Kasumi-1 (cell line): ENCODE results near the gene MED16.
A peak's percentile ranks its signal among the peaks of the same experiment; 100 is the strongest.

Source experiments
- DNase-seq, 2 experiments: peaks; one replicate each; lab custom pipeline; 2025; lab: John Stamatoyannopoulos, UW

Gene MED16

DNA sequence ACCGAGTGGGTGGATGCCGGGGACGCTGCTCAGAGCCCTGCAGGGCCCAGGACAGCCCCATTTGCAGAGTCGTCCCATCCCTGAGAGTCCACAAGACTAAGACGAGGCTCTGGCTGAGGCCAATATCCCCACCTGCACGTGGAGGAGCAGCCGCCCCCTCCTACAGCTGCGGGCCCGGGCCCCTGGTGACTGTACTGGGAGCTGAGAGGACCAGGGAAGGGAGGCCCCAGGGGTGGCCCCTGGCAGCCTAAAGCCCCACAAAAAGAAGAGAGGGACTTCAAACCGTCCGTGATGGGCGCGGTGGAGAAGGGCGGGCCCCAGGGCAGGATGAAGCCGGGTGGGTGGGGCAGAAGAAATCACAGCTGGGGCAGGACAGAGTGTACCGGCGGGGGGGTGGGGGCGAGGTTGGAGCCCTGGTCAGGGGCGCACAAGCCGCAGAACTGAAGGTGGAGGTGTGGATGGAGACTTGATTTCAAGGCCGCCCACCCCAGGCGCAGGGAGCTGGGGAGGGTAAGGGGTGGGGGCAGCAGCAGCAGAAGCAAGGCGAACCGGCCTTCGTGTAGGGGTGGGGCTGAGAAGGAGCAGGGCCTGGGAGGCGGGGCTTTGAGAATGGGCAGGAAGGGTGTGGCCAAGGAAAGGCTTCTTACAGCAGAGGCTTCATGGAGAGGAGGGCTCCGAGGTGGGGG lies 20.6 kb downstream of the MED16 start:
- DNase-seq = no peak

DNA sequence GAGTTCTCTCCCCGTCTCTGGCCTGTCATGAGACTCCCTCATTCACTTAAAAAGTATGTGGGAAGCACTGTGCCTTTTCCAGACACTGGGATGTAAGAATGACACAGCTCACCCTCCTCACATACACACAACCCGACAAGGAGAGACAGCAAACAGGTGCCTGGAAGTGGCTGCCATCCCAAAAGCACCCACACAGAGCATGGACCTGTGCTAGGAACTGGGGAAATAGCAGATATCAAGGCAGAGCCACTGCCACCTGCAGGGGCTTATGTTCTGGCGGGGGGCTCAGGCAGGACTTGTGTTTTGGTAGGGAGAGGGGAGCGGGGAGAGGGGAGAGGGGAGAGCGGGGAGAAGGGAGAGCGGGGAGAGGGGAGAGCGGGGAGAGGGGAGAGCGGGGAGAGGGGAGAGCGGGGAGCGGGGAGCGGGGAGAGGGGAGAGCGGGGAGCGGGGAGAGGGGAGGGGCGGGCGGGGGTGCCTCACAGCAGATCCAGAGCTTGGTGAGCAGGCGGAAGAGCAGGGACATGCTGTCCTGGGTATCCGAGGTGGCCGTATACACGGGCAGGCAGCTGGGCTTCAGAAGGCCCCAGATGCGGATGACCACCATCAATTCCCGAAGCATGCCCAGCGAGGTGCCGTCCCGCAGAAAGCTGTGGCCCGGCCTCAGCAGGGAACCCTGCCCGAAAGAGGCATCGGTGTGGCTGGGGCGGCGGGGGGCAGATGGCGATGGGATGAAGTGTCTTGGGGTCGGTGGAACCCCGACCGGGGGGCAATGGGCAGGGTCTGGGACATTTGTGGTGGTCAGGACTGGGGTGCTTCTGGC lies 21.3 kb downstream of the MED16 start:
- no peak for DNase-seq

DNA sequence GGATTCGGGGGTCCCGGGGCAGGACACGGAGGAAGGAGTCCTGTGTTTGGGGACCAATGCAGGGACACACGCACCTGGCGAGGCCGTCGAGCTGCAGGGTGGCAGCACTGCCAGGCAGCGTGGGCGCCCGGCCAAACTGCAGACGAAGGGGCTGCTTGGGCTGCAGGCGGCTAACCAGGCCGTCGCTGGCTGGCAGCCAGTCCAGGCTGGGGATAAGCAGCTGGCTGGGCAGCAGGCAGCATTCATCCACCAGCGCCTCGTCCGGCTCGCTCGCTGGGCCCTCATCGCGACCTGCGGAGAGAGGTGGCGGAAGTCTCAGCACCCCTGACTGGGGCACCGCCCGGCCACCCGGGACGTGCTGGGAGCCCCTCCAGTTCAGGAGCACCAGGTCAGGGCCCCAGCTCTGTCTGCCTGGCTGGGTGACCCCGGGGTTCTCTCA lies 22.0 kb downstream of the MED16 start:
- no peak for DNase-seq

DNA sequence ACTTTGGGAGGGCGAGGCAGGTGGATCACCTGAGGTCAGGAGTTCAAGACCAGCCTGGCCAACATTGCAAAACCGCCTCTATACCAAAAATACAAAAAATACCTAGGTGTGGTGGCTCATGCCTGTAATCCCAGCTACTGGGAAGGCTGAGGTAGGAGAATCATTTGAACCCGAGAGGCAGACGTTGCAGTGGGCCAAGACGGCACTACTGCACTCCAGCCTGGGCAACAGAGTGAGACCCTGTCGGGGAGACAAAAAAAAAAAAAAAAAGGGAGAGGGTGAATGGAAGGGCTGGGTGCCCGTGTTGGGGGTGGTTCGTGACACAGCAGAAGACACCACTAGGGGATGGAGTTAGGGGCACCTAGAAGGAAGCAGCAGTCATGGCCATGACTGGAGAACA lies 22.7 kb downstream of the MED16 start:
- DNase-seq = no peak

DNA sequence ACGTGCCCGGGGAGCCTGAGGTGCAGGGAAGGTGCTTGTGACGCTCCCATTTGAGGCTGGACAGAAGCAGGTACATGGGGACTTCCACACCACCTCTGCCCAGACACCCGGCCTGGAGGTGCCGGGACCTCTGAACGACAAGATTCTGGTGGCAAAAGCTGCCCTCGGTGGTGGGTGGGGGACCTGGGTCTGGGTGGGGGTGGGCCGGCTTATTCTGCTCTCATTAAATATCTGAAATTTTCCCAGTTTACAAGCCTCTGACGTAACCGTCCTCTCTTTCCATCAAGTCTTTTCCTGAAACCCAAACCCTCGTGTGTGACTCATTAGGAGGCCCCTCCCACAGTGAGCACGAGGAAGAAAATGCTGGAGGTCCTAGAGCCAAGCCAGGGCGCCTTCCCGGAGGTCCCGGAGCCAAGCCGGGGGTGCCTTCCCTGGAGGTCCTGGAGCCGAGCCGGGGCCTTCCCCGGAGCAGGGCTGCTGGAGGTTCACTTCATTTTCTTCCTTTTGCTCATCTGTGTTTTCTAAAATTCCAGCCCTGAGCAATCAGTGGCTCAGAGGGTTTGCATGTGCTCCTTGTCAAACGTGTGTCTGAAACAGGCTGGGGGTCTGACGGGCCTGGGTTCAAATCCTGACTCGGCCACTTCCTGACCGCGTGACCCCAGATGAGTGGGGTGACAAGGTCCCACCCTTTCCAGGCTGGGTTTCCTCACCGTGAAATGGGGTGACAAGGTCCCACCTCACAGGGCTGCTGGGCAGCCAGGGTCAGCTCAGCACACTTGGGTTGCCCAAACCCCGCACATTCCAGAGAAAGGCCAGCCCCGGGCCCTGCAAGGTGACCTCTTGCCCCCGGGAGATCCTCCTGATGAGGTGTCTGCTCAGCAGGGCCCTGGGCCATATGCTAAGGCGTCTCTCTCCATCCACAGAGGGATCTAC lies 23.5 kb downstream of the MED16 start:
- DNase-seq = peak; percentile 19 to 28

DNA sequence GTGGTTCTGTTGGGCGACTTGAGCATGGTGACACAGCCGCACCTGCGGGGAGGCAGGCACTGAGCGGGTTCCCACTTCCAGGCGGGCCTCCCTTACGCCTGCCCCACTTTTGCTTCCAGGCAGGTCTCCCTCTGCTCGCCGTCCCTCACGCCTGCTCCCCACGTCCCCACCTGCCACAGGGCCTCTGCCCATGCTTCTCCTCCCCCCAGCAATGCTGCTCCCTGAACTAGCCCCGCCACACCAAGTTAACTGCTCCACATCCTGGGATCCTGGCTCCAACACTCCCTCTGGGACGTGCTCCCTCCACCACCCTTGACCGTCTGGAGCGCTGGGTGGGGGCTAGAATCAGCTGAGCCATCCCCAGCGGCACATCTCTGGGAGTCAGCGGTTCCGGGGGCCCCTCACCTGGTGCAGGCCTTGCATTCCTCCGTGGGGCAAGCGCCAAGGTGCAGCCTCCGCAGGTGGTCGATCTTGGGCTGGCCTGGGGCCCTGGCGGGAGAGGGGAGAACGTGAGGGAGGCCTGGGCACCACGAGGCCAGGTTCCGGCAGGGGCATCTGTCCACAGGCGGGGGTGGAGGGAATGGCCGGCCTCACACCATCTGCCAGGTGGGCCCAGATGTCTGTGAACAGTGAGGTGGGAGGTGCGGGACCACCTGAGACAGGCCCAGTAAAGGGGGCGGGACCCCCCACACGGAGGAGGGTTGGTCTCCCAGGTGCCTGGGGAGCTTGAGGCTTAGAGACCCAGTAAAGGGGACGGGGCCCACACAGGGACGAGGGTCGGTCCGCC lies 24.3 kb downstream of the MED16 start:
- no peak for DNase-seq

DNA sequence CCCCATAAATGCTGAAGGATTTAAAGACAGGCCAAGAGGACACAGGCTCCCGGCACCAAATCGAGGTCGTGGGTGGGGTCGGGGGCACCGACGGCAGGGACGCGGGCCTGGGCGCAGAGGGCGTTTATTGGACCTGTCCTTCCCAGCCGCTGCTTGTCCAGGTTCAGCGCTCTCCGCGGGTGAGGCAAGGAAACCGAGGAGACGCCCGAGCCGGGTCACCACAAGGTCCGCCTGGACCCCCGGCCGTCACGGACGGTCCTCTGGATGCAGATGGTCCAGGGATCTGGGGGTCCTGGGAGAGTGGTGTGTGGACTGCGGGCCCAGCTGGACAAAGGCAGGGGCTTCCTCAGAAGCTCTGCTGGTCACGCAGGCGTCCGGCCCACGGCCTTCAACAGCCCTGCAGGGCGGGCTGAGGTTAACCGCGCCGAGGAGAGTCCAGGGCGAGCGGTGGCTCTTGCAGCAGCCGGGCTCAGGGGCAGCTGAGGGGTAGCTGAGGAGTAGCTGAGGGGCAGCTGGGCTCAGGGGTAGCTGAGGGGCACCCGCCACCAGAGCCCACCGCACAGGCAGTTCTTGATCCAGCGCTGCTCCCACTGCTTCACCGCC lies 25.0 kb downstream of the MED16 start:
- no peak for DNase-seq

DNA sequence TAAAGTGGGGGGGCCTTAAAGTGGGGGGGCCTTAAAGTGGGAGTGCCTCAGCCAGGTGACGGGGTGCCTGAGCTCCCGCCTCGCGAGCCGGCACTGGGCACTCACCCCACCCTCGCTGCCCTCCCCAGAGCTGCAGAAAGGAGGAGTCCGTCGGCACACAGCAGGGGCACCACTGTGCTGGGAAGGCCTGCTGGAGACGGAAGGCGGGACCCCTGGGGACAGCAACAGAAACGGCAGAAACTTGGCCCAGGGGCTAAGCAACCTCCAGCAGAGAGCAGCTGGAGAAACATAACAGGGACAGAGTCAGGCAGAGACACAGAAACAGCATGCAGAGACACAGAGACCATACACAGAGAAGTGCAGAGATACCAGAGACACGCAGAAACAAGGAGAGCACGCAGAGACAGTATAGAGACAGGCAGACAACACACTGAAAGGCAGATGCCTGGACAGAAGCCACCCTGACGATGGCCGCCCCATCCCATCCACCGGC lies 25.6 kb downstream of the MED16 start:
- no peak for DNase-seq

DNA sequence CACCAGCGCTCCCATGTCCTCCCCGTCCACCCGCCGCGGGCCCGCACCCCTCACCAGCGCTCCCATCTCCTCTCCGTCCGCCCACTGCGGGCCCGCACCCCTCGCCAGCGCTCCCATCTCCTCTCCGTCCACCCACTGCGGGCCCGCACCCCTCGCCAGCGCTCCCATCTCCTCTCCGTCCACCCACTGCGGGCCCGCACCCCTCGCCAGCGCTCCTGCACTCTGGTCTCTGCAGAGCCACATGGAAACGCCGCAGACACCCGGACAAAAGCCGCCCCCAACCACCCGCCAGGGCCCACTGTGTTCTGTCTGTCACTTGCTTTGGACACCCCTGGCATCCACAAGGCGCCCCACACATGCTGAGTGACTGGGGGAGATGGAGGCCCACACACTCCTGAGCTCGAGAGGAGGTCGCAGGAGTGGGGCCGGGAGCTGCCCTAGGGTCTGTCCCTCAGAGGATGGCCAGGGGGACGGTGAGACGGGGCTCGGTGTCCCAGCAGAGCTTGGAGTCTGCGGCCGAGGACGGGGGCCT lies 26.2 kb downstream of the MED16 start:
- no peak for DNase-seq

DNA sequence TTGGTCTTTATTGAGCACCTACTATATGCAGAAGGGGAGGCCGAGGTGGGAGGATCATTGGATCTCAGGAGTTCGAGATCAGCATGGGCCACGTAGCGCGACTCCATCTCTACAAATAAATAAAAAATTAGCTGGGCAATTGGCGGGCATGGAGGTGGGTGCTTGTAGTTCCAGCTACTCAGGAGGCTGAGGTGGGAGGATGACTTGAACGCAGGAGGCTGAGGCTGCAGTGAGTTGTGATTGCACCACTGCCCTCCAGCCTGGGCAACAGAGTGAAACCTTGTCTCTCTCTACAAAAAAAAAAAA lies 29.7 kb downstream of the MED16 start:
- no peak for DNase-seq

DNA sequence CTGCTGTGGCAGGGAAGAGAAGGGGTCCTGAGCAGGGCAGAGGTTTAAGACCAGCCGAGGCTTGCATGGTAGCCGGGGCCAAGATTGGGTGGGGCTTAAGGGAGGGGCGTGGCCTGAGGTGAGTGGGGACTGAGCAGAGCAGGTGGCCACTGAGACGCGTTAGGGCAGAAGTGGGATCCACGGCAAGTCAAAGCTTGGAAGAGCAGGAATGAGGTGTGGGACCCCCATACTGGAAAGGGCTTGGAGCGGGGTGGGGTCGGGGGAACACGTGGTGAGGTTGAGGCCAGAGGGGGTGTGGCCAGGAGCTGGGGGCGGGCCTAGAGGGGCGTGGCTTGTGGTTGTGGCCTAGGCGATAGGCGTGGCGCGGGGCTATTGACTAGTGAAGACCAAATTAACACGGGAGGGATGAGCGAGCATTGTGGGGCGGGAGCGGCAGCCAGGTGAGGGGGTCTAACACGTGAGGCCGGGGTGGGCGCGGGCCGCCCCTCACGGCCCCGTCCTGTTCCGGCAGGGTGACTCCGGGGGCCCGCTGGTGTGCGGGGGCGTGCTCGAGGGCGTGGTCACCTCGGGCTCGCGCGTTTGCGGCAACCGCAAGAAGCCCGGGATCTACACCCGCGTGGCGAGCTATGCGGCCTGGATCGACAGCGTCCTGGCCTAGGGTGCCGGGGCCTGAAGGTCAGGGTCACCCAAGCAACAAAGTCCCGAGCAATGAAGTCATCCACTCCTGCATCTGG lies 30.2 kb downstream of the MED16 start:
- DNase-seq = no peak

DNA sequence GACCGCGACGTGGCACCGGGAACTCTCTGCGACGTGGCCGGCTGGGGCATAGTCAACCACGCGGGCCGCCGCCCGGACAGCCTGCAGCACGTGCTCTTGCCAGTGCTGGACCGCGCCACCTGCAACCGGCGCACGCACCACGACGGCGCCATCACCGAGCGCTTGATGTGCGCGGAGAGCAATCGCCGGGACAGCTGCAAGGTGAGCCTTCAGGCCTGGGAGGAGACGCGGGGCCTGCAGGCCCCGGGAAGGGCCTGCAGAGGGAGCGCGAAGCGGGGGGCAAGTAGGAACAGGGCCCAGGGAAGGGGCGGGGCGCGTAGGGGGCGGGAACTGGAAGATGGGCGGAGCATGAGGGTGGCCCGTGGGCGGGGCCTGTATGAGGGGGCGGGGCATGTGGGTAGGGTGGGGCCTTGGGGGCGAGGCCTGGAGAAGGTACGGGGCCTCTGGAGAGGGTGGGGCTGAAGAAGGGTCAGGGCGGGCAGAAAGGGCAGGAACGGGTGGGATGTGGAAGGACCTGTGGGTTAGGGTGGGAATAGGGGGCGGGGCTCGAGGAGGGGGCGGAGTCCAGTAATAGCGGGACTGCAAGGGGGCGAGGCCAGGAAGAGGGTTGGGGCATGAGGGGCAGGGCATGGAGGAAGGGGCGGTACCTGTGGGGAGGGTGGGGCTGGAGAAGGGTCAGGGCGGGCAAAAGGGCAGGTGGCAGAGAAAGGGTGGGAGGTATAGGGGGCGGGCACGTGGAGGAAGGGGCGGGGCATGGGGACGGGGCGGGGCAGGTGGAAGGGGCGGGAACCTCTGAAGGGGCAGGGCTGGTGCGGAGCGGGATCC lies 31.0 kb downstream of the MED16 start:
- peak; percentile 70 to 72 for DNase-seq

DNA sequence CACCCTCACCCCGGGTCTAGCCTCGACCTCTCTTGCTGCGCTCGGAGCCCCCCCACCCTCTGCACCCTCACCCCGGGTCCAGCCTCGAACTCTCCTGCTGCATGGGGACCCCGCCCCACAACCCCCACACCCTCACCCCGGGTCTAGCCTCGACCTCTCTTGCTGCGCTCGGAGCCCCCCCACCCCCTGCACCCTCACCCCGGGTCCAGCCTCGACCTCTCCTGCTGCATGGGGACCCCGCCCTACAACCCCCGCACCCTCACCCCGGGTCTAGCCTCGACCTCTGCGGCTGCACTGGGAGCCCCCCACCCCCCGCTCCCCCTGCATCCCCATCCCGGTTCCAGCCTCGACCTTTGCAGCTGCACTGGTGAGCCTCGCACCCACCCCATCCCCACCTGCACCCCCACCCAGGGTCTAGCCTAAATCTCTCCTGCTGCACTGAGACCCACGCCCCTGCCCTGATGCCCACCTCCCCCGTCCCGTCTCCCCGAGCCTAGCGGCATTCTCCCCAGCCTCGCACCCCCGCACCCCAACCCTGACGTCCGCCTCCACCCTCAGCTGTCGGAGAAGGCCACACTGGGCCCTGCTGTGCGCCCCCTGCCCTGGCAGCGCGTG lies 31.7 kb downstream of the MED16 start:
- DNase-seq = no peak

DNA sequence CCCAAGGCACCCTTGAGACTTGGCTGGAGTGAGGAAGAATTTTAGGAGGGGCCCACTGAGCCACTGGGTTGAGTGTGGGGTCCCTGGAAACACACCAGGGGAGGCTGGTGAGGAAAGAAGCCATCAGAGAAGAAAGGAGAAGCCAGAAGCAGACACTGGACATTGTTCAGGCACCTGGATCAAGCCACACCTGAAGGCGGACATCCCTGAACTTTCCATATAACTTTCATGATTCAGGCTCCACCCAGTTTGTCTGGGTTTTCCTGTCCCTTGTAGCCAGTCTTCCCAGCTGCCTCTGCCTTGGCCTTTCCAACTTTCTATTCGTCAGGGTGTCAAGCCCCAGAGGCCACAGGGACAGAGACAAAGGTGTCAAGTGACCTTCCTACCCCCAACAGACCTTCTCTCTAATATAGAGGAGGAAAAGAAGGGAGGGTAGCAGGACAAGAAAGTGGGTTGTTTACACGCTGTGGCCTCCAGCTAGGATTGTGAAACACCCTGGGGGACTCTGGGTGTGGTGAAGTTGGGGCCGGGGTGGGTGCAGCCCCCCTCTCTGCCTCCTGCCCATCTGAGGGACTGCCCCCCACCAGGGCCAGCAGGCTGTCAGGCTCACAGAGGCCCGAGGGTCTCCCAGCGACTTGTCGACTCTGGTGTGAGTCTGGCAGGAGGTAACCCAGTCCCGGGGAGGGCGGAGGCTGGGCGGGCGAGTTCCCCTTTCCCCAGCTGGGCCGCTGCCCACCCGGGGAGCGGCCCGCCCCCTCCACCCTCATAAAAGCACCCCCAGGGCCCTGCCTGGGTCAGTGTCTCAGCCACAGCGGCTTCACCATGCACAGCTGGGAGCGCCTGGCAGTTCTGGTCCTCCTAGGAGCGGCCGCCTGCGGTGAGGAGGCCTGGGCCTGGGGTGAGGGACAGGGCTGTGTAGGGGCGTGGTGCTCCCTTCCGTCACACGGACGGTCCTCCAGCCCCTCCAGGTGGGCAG lies 33.8 kb downstream of the MED16 start, which contains the start of gene CFD:
Gene CFD, plus strand, starts transcription at position 797 of the 976 bp plus-strand sequence. Its CDS starts 26 bp downstream, at position 823.
- DNase-seq = peak; percentile 49 to 56

DNA sequence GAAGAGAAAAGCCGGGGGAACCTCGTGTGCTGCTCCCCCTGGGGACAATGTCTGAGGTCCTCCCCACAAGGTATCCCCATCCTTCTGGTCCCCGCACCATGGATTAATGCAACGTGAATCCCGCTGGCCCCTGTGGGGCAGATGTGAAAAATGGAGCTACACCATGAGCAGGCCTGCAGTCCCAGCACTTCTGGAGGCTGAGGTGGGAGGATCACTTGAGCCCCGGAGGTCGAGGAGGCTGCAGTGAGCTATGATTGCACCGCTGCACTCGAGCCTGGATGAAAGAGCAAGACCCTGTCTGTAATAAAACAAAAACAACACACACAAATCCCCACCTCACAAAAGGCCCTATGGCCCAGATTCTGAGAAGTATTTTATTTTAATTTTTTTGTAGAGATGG lies 34.7 kb downstream of the MED16 start:
- DNase-seq = no peak

DNA sequence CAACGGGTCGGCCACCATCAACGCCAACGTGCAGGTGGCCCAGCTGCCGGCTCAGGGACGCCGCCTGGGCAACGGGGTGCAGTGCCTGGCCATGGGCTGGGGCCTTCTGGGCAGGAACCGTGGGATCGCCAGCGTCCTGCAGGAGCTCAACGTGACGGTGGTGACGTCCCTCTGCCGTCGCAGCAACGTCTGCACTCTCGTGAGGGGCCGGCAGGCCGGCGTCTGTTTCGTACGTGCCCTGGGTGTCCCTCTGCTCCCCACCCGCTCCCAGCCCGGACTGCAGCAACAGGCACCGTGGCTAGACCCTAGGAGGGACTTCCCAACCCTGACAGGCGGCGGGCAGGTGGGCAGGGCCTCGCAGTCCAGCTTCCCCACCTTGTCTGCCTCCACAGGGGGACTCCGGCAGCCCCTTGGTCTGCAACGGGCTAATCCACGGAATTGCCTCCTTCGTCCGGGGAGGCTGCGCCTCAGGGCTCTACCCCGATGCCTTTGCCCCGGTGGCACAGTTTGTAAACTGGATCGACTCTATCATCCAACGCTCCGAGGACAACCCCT lies 37.3 kb downstream of the MED16 start:
- DNase-seq = no peak

DNA sequence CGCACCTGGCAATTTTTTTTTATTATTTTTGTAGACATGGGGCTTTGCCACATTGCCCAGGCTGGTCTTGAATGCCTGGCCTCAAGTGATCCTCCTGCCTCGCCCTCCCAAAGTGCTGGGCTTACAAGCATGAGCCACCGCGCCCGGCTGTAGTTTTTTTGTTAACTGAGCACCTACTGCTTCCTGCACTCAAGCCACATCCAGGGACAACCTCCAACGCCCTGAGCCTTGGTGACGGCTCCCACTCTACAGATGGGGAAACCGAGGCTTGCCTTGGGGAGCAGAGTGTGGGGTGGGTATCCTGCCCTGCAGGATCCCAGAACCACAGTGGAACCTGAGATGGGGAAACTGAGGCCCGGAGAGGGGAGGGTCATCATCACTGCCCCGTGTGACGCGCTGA lies 37.8 kb downstream of the MED16 start:
- no peak for DNase-seq
